Astrocyte of the cerebellum (primary cell): ENCODE data around the gene INIP.

Experiments used
- DNase-seq: peaks from one replicate; pipeline ENCODE4 v3.0.0-alpha.2; 2011; ENCODE audit warnings: low read depth
- H3K4me3 ChIP-seq: 2 replicates; pipeline ENCODE4 v1.5.1; 2011; ENCODE audit warnings: mild to moderate bottlenecking, low read depth, low read length, moderate library complexity
- CTCF ChIP-seq: IDR thresholded peaks from 2 replicates; pipeline ENCODE4 v1.5.1; 2012; ENCODE audit warnings: low read length, low read depth, moderate library complexity, mild to moderate bottlenecking; ENCODE audit errors: missing control alignments
- in situ Hi-C: cut with HindIII; loops from 2 replicates; pipeline ENCODE4 v1.10.0; 2017; ENCODE audit warnings: low sequenced_read_pairs

Gene INIP

GRCh38 chr9:112744177-112744576 lies 26.3 kb upstream of the INIP start:
- no peak overlapping the region for H3K4me3 ChIP-seq
- in situ Hi-C loops, result no loop called here
- no peak for DNase-seq
- TF ChIP-seq CTCF, result no peak

DNA sequence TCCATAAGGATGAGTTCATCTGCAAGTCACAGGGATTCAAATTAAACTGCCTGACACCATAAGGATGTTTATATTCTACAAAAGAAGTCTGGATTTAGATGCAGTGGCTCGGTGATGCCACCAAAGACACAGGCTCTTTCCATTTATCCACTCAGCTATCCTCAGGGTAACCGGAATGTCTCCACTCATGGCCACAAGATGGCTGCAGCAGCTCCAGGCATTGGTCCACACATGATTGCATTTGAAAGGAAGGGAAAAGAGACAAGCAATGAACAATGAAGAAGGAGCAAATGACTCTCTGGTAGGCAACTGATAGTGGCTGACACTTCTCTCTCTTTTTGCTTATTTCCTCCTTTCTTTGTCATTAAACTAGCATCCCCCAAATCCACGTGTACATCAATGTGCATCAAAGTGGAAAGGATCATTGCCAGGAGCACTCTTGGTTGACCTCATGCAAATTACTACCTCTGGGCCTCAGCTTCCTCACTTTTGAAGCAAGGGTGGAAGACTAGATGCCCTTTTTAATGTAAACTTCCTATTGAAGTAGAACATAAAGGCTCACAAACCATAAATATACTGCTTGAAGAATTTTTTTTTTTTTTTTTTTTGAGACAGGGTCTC lies 25.4 kb upstream of the INIP start:
- TF ChIP-seq CTCF, result peak; percentile 7
- in situ Hi-C loops, result no loop called here
- no peak overlapping the region for H3K4me3 ChIP-seq
- DNase-seq, result no peak

DNA sequence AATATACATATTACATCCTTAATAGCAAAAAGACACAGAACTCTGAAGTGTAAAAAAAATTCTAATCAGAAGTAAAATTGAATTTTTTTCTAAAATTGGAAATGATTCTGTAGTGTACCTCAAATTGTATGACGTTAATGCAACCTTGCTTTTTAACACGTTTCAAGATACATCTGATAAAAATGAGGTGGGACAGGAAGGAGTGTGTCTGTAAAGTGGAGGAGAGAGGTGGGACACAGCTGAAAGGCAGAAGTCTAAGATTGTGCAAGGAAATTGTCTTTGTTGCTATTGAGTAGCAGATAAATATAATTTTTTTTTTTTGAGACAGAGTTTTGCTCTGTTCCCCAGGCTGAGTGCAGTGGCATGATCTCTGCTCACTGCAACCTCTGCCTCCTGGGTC lies 17.0 kb upstream of the INIP start:
- in situ Hi-C loops, result no loop called here
- TF ChIP-seq CTCF, result no peak
- H3K4me3 ChIP-seq, result no peak overlapping the region
- no peak for DNase-seq

GRCh38 chr9:112731971-112732370 lies 14.1 kb upstream of the INIP start:
- no peak for TF ChIP-seq CTCF
- no peak overlapping the region for H3K4me3 ChIP-seq
- DNase-seq, result no peak
- in situ Hi-C loops, result no loop called here

GRCh38 chr9:112728401-112728800 lies 10.5 kb upstream of the INIP start:
- in situ Hi-C loops, result no loop called here
- TF ChIP-seq CTCF, result no peak
- no peak overlapping the region for H3K4me3 ChIP-seq
- DNase-seq, result no peak

GRCh38 chr9:112726428-112726827 lies 8.5 kb upstream of the INIP start:
- DNase-seq, result no peak
- in situ Hi-C loops, result no loop called here

More at GRCh38 chr9:112726428-112726827, 8.5 kb upstream of the INIP start:
- TF ChIP-seq CTCF, result no peak
- no peak overlapping the region for H3K4me3 ChIP-seq
